DND-41 (cell line): ENCODE results near the gene WNT10A.

Source experiments
- EZH2 ChIP-seq: IDR thresholded peaks from 3 replicates; pipeline ENCODE4 v1.6.1; 2012; ENCODE audit warnings: borderline replicate concordance, low read depth, mild to moderate bottlenecking, moderate library complexity, low read length, inconsistent platforms; ENCODE audit not compliant: severe bottlenecking
- TF ChIP-seq, protein P1 (sequence below): IDR thresholded peaks from 2 replicates; pipeline ENCODE4 v1.5.1; 2012; ENCODE audit warnings: borderline replicate concordance, low read length, moderate library complexity, mild to moderate bottlenecking; ENCODE audit not compliant: poor library complexity, severe bottlenecking; ENCODE audit errors: extremely low read depth

DNA sequence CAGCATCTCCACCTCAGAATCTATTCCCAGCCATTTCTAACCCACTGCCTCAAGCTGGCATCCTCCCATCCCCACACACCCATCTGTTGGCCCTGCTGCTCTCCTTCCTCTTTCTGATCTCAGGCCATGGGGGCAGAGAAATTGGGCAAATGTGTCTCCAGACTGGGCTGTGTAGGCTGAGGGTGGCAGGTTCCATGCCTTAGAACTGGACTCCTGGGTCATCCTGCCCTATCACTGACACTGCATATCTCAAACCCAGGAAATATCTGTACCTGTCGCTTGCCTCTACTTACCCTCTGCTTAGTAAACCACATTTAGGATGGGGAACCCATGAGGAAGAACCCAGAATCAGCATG, 1.8 kb downstream of the WNT10A start:
- TF ChIP-seq, protein P1, sequence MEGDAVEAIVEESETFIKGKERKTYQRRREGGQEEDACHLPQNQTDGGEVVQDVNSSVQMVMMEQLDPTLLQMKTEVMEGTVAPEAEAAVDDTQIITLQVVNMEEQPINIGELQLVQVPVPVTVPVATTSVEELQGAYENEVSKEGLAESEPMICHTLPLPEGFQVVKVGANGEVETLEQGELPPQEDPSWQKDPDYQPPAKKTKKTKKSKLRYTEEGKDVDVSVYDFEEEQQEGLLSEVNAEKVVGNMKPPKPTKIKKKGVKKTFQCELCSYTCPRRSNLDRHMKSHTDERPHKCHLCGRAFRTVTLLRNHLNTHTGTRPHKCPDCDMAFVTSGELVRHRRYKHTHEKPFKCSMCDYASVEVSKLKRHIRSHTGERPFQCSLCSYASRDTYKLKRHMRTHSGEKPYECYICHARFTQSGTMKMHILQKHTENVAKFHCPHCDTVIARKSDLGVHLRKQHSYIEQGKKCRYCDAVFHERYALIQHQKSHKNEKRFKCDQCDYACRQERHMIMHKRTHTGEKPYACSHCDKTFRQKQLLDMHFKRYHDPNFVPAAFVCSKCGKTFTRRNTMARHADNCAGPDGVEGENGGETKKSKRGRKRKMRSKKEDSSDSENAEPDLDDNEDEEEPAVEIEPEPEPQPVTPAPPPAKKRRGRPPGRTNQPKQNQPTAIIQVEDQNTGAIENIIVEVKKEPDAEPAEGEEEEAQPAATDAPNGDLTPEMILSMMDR: no peak
- no peak for TF ChIP-seq EZH2
